Activated CD8-positive, alpha-beta memory T cell treated with anti-CD3 and anti-CD28 coated beads, Interleukin-2, amount 50 U/mL, for 4 hours (primary cell): ENCODE measurements around the gene PTPRT.

Source experiments
- DNase-seq: peaks from one replicate; pipeline ENCODE4 v3.0.0-alpha.2; 2020

Gene PTPRT

DNA sequence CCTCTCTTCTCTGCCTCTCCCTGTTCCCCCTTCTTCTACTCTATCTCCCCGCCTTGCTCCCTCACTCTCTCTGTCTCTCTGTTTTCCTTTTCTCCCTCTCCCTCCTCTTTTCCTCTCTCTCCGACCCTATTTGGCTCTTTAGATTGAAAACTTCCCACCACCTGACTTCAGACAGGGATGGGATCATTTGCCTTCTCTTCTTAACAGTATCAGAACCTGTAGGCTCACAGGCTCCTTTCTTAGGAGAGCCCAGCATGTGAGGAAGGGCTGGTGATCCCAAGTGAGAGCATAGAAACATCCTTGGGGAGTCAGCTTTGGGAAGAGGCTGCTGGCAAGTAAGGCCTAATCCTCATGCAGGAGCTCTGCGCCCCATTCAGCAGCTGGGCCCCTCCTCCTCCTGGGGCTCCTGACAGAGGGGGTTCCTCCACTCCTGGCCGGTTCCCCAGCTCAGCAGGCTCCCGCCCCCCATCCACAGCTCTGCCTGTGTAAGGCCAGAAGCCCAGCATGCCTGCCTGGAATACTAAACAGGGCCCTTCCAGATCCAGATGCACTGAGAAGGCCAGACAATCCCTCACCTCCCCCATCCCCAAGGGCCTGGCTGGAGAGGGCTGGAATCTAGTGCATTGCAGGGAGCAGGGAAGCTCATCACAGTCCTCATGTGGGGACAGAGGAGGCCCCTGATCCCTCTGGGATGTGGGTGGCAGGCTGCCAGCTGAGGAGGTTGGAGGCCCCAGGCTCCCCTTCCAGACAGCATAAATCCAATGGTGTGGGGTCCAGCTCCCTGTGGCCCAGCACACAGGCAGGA lies 93.4 kb downstream of the PTPRT start:
- no peak for DNase-seq

GRCh38 chr20:43095034-43095433 lies 94.7 kb downstream of the PTPRT start:
- no peak for DNase-seq

- no peak for DNase-seq
These were observed 97.2 kb downstream of the PTPRT start for GRCh38 chr20:43092386-43093088.

DNA sequence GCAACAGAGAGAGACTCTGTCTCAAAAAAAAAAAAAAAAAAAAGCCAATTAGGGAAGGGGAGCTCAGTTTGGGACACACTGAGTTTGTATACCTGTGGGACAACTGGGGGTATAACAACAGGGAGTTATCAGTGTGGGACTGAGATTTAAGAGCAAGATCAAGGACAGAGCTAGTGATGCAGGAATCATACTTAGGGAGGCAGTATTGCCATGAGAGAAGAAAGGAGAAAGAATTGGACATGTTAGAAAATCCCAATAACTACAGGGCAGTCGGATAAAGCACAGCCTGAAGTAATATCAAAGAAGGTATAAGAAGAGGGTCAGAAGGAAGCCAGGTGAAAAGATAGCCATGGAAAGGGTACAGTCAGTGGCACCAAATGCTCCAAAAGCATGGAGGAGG lies 121.2 kb downstream of the PTPRT start:
- DNase-seq = no peak

GRCh38 chr20:43066125-43066524 lies 123.6 kb downstream of the PTPRT start:
- no peak for DNase-seq

- no peak for DNase-seq
These were observed 124.4 kb downstream of the PTPRT start for GRCh38 chr20:43065299-43065698.

DNA sequence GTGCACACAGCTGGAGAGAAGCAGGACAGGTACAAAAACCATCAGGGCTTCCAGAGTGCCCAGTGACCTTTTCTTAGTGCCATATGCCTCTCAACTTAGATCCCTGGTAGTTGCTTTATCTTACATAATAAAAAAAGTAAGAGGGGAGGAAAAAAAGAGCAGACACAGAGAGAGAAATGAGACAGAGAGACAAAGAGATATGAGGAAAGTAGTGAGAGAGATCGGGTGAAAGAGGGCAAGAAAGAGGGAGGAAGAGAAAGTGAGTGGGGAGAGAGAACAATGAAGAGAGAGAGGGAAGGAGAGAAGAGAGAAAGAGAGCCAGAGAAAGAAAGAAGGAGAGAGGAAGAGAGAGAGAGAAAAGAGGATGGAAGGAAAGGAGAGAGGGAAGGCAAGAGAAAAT lies 131.6 kb downstream of the PTPRT start:
- no peak for DNase-seq

- no peak for DNase-seq
These were observed 132.4 kb downstream of the PTPRT start for GRCh38 chr20:43057317-43057716.

GRCh38 chr20:43055181-43055884 lies 134.4 kb downstream of the PTPRT start:
- DNase-seq = no peak

GRCh38 chr20:43052532-43052931 lies 137.2 kb downstream of the PTPRT start:
- DNase-seq = no peak

- DNase-seq = no peak
These were observed 142.7 kb downstream of the PTPRT start for GRCh38 chr20:43046966-43047365.

- no peak for DNase-seq
These were observed 145.8 kb downstream of the PTPRT start for GRCh38 chr20:43043887-43044286.

GRCh38 chr20:43040427-43040826 lies 149.3 kb downstream of the PTPRT start:
- DNase-seq = no peak

GRCh38 chr20:43037605-43038309 lies 151.9 kb downstream of the PTPRT start:
- no peak for DNase-seq

GRCh38 chr20:43034981-43035724 lies 154.6 kb downstream of the PTPRT start:
- DNase-seq = no peak

DNA sequence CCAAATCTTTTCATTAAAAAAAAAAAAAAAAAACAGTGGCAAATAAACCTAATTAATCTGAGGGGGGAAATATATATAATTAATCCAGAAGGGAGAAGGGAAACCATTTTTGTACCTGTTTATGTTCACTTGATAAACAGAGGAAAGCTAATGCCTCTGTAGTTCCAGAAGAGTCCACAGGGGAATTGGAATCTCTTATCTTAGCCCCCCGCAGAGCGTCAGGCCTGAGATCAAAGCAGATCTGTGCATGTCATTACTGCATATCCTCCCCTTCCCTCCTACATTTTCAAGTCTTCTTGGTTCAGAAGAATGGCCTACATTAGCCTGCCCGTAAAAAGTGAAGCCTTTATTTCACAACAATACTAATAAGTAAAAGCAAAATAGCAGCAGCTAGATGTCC lies 157.2 kb downstream of the PTPRT start:
- DNase-seq = no peak

DNA sequence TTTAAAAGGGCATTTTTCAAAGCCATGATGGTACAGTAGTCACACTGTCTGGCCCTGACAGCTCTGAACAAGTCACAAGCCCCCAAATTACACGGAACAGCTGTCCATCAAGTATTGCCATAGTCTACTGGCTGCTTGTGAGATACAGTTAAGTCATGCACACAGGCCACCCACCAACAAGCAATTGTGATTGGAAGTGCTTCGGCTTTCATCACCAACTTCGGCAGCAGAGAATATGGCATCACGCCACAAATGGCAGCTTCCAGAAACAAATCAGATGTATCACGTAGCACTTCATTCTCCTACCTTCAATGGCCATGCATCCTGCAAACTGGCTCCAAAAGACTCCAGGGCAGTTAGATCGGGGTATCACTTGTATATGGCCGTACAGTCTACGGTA lies 160.5 kb downstream of the PTPRT start:
- no peak for DNase-seq

GRCh38 chr20:43028470-43028869 lies 161.2 kb downstream of the PTPRT start:
- no peak for DNase-seq

DNA sequence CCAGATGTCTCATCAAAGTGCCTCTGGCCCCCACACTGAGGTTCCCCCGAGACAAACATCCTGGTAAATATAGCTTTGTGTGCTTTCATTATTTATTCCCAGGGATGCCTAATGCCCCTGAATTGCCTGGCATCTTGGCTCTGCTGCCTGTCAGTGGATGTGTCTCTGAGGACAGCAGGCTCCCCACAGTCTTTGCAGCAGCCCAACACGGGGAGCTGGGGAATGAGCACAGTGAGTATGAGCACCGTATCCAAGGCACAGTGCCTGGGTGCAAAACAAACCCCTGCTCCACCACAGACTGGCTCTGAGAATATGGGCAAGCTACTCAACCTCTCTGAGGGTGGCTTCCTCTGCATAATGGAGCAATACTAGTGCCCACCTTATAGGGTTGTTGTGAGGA lies 165.9 kb downstream of the PTPRT start:
- DNase-seq = no peak

- DNase-seq = no peak
These were observed 167.1 kb downstream of the PTPRT start for GRCh38 chr20:43022568-43022967.

GRCh38 chr20:43022081-43022480 lies 167.6 kb downstream of the PTPRT start:
- no peak for DNase-seq

- no peak for DNase-seq
These were observed 172.3 kb downstream of the PTPRT start for GRCh38 chr20:43017241-43018030.
